ENCODE measurements around the gene NAV1. TPM values are rescaled to one million over a fixed set of nuclear protein-coding genes. Genes with fewer than 3 reads are reported as not detected.

The NAV1 gene
- total and polyA plus RNA-seq, 12 donors = 3.0 to 21.9 (median 12.8) TPM

DNA sequence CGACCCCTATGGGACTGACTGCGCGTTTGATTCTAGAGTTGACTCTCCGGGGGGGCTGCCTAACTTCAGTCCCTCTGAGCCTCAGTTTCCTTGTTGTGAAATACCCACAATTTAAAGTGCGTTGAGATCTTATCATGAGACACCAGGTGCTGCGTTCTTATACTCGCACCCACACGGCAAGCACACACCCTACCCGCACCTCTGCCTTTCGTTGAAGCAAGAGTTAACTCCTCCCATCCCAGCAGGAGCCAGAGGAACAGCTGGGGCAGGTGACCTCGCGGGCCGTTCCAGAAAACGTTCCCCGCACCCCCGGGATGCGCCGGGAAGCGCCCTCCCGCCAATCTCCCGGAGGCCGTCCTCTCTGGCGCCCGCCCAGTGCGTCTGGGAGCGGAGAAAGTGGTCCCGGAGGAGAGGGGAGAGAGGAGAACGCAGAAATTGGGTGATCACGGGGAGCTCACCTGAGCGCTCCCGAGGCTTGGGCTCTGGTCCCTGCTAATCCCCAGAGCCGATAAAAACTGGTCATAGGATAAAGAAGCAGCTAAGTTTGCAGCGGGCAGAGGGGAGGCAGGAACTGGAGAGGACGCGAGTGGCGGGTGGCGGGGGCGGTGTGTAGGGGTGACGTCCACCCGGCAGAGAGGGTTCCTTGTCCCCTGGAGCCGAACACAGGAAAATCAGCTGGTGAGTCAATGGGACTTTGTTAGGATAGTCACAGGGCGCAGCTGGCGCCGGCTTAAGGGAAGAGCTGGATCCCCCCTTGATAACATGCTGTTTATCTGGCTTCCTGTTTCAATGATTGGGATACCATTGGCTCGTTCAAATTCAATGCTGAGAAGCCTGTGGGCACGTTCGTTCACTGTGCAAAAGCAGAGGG is 869 bp downstream of the NAV1 start:
- no peaks in the 10 kb centered on the region for H3K9me3 ChIP-seq (replicated peaks in 1 of 3)
- TF ChIP-seq POLR2A (IDR thresholded peaks at IDR 0.05) = peak in 1 of 2 donors; percentile 32
- TF ChIP-seq, protein P1, sequence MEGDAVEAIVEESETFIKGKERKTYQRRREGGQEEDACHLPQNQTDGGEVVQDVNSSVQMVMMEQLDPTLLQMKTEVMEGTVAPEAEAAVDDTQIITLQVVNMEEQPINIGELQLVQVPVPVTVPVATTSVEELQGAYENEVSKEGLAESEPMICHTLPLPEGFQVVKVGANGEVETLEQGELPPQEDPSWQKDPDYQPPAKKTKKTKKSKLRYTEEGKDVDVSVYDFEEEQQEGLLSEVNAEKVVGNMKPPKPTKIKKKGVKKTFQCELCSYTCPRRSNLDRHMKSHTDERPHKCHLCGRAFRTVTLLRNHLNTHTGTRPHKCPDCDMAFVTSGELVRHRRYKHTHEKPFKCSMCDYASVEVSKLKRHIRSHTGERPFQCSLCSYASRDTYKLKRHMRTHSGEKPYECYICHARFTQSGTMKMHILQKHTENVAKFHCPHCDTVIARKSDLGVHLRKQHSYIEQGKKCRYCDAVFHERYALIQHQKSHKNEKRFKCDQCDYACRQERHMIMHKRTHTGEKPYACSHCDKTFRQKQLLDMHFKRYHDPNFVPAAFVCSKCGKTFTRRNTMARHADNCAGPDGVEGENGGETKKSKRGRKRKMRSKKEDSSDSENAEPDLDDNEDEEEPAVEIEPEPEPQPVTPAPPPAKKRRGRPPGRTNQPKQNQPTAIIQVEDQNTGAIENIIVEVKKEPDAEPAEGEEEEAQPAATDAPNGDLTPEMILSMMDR (IDR thresholded peaks at IDR 0.05) = no peak
- H3K4me1 ChIP-seq (replicated peaks in 1 of 2) = peaks cover 0 to 56% of the 10 kb centered on the region in 2 donors
- peak overlapping the region in 2 of 4 donors; percentile 0 to 72 for H3K4me3 ChIP-seq
- peak overlapping the region in 3 of 5 donors; percentile 2 to 83 (median 77) for H3K27ac ChIP-seq
- peak in 5 of 7 donors; percentile 47 to 77 (median 51) for DNase-seq
- 4 to 7% (median 5%) methylated on average over 28 to 47 of the region's 47 CpGs for WGBS, 4 donors
- intact Hi-C loops (cut with DNase I) = no loop called here
- no peaks in the 10 kb centered on the region for H3K36me3 ChIP-seq (replicated peaks in 1 of 2)
- peaks cover 4% of the 10 kb centered on the region for H3K27me3 ChIP-seq

DNA sequence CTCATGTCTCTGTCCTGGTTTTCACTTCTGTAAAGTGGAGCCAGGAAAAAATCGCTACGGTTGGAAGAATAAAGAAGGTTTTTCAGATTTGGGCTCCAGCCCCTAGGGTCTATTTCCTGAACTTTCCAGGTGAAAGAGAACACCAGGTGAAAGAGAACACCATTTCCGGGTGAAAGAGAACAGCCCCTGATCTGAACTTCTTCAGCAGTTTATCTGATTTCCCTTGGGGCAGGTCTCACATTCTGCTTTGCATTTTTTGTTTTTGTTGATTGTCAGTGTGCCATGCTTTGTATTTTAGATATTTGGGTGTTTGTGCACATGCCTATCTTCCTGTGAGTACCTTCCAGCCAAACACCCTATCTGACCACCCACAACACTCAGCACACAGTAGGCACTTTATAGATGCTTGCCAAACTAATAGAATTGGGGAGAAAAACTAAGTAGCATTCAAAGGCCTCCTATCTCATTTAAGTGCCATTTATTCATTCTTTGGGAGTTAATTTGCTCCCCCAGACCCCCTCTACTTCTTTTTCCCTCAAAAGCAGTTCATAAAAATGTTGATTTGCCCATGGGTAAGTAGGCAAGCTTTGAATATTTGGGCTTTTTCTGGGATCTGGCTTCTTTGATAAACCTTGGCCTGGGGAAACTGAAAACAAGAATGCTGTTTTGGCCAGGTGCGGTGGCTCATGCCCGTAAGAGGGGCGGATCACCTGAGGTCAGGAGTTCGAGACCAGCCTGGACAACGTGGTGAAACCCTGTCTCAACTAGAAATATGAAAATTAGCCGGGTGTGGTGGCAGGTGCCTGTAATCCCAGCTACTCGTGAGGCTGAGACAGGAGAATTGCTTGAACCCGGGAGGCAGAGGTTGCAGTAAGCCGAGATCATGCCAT is 2.2 kb downstream of the NAV1 start:
- peak in 1 of 7 donors; percentile 45 for DNase-seq
- intact Hi-C loops (cut with DNase I) = no loop called here
- WGBS, 4 donors = 85 to 90% (median 87%) methylated on average over 12 of the region's 12 CpGs
- H3K9me3 ChIP-seq (replicated peaks in 1 of 3) = no peaks in the 10 kb centered on the region
- peak overlapping the region in 1 of 4 donors; percentile 72 for H3K4me3 ChIP-seq
- peak overlapping the region in 3 of 5 donors; percentile 2 to 77 (median 69) for H3K27ac ChIP-seq
- TF ChIP-seq, protein P1 (IDR thresholded peaks at IDR 0.05) = no peak
- no peak for TF ChIP-seq POLR2A (IDR thresholded peaks at IDR 0.05)
- no peaks in the 10 kb centered on the region for H3K36me3 ChIP-seq (replicated peaks in 1 of 2)
- peaks cover 0 to 43% of the 10 kb centered on the region in 2 donors for H3K4me1 ChIP-seq (replicated peaks in 1 of 2)
- H3K27me3 ChIP-seq = peaks cover 4% of the 10 kb centered on the region

DNA sequence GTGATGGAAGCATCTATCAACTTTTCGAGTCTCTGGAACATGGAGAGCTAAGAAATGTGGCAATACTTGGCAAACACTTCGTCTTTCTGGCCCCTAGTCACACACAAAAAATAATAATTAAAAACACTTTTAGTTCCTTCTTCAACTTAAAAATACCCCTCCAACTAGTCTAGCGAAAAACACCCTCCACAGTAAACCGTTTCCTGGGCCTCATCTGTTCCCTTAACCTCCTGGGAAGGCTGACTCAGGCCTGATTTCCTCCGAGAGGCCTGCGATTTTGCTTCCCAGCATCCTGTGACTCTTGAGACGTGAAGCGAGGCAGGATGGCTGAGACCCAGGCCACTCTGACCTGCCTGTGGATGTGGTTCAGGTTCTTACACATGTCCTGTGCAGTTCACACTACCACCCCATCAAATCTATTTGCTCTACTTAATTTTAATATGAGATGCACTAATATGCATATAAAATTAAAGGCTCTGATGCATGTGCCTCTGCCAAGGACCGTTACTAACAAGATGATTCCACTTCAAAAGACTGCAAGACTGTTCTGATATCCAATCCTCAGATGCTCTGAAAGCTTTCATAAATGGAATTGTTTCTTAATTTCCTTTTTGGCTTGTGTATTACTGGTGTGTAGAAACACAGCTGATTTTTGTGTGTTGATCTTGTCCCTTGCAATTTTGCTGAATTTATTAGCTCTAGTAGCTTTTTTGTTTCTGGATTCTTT is 3.5 kb downstream of the NAV1 start:
- H3K4me1 ChIP-seq (replicated peaks in 1 of 2) = peaks cover 0 to 39% of the 10 kb centered on the region in 2 donors
- peak in 2 of 7 donors; percentile 41 to 57 for DNase-seq
- H3K4me3 ChIP-seq = no peak overlapping the region
- TF ChIP-seq, protein P1 (IDR thresholded peaks at IDR 0.05) = no peak
- TF ChIP-seq POLR2A (IDR thresholded peaks at IDR 0.05) = no peak
- whole genome bisulfite sequencing, 4 donors = 61 to 65% (median 63%) methylated on average over 9 of the region's 9 CpGs
- H3K27me3 ChIP-seq = peaks cover 4% of the 10 kb centered on the region
- intact Hi-C loops (cut with DNase I) = no loop called here
- no peaks in the 10 kb centered on the region for H3K36me3 ChIP-seq (replicated peaks in 1 of 2)
- H3K27ac ChIP-seq = peak overlapping the region in 3 of 5 donors; percentile 29 to 77 (median 69)
- H3K9me3 ChIP-seq (replicated peaks in 1 of 3) = no peaks in the 10 kb centered on the region
